ENCODE data around the gene HLA-A. TPM values are rescaled to one million over a fixed set of nuclear protein-coding genes. Genes with fewer than 3 reads are reported as not detected.

Gene HLA-A
- total and polyA plus RNA-seq, 9 of the 15 experiments (the other 6 are each of a cell fraction or from before 2014, with no cell fraction given): 0.46 to 3.3 TPM; not detected in 7

DNA sequence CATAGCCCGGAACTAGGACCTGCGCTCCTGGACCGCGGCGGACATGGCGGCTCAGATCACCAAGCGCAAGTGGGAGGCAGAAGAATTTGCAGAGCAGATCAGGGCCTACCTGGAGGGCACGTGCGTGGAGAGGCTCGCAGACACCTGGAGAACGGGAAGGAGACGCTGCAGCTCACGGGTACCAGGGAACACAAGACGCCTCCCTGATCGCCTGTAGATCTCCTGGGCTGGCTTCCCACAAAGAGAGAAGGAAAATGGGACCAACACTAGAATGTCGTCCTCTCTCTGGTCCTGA is 15.1 kb upstream of the HLA-A start:
- DNase-seq (ENCODE audit: extremely low read depth in 1 of 4, low spot score in 3 of 4): no peak
- in situ Hi-C loops (cut with MboI): loop anchor here (5.0 kb wide), 1 partner anchor 40 kb away; no protein-coding TSS in a partner anchor
- no peak for FAIRE-seq
- Histone ChIP-seq H3K27me3 (ENCODE audit: control insufficient read depth in 2 of 2, insufficient read depth in 2 of 2, low read length in 2 of 2) (peaks cover 0 to 12% of the 10 kb centered on the region in 2 experiments; a peak in 3 of 5 replicates), H2AFZ (ENCODE audit: low read depth, low read length) (no peak overlapping the region), H3K36me3 (ENCODE audit: control insufficient read depth, insufficient read depth, low read length) (no peaks in the 10 kb centered on the region), H3K27ac (ENCODE audit: extremely low read depth, low read depth, low read length) (no peak overlapping the region), H3K79me2 (ENCODE audit: control insufficient read depth, insufficient read depth, low read length) (no peaks in the 10 kb centered on the region), H3K9me1 (ENCODE audit: control insufficient read depth, insufficient read depth, low read length) (no peaks in the 10 kb centered on the region), H3K9ac (ENCODE audit: insufficient read depth in 1 of 2, low read depth in 2 of 2, low read length in 2 of 2) (no peak overlapping the region), H3K4me2 (ENCODE audit: insufficient read depth, low read length) (no peak overlapping the region), H3K9me3 (replicated peaks; ENCODE audit: control insufficient read depth, insufficient read depth, low read depth, low read length) (no peaks in the 10 kb centered on the region), H4K20me1 (replicated peaks; ENCODE audit: control insufficient read depth, insufficient read depth, low read length) (no peaks in the 10 kb centered on the region), H3K4me1 (replicated peaks in 1 of 2; ENCODE audit: control insufficient read depth in 2 of 2, insufficient read depth in 2 of 2, low read length in 2 of 2) (peaks cover 0 to 10% of the 10 kb centered on the region in 2 experiments; a peak in 2 of 5 replicates), H3K4me3 (no peak overlapping the region)
- 48% methylated on average over 12 of the region's 16 CpGs for WGBS (ENCODE audit: insufficient coverage, low coverage, missing lambda C conversion rate)
- BruUV-seq (replicated peaks): no TSS peak
- intact Hi-C loops (cut with micrococcal nuclease): no loop called here
- CTCF ChIA-PET (ENCODE audit: low intra/inter-chr PET ratio): no interaction called here
- TF ChIP-seq BCLAF1 (IDR thresholded peaks at IDR 0.05; ENCODE audit: borderline replicate concordance in 1 of 2, control insufficient read depth in 1 of 2, low read depth in 2 of 2, low read length in 1 of 2) (no peak), ARHGAP35 (IDR thresholded peaks at IDR 0.05; ENCODE audit: partially characterized antibody) (no peak), RNF2 (IDR thresholded peaks at IDR 0.05) (no peak), ZNF57 (CRISPR knock-in tag; IDR thresholded peaks at IDR 0.05) (no peak), NFIC (IDR thresholded peaks at IDR 0.05) (no peak)
- TF ChIP-seq, protein P1, sequence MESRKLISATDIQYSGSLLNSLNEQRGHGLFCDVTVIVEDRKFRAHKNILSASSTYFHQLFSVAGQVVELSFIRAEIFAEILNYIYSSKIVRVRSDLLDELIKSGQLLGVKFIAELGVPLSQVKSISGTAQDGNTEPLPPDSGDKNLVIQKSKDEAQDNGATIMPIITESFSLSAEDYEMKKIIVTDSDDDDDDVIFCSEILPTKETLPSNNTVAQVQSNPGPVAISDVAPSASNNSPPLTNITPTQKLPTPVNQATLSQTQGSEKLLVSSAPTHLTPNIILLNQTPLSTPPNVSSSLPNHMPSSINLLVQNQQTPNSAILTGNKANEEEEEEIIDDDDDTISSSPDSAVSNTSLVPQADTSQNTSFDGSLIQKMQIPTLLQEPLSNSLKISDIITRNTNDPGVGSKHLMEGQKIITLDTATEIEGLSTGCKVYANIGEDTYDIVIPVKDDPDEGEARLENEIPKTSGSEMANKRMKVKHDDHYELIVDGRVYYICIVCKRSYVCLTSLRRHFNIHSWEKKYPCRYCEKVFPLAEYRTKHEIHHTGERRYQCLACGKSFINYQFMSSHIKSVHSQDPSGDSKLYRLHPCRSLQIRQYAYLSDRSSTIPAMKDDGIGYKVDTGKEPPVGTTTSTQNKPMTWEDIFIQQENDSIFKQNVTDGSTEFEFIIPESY (CRISPR knock-in tag; IDR thresholded peaks at IDR 0.05): 0 out of 2 replicates have a peak, but pooled peaks have one; percentile 22
- TF ChIP-seq, protein P2, sequence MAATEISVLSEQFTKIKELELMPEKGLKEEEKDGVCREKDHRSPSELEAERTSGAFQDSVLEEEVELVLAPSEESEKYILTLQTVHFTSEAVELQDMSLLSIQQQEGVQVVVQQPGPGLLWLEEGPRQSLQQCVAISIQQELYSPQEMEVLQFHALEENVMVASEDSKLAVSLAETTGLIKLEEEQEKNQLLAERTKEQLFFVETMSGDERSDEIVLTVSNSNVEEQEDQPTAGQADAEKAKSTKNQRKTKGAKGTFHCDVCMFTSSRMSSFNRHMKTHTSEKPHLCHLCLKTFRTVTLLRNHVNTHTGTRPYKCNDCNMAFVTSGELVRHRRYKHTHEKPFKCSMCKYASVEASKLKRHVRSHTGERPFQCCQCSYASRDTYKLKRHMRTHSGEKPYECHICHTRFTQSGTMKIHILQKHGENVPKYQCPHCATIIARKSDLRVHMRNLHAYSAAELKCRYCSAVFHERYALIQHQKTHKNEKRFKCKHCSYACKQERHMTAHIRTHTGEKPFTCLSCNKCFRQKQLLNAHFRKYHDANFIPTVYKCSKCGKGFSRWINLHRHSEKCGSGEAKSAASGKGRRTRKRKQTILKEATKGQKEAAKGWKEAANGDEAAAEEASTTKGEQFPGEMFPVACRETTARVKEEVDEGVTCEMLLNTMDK (IDR thresholded peaks at IDR 0.05; ENCODE audit: borderline replicate concordance, insufficient read depth, low read depth, low read length, poor library complexity, severe bottlenecking): no peak
- ATAC-seq: no peak
- POLR2A ChIA-PET: no interaction called here
